Pancreas (tissue), 10 donors: ENCODE data around the gene ZC3H18. TPM values are rescaled to one million over a fixed set of nuclear protein-coding genes. Genes with fewer than 3 reads are reported as not detected.

Experiments
- ATAC-seq, 4 donors: fragments of 200-7000 bp; cut with Tn5 transposase; one replicate each; pipeline versions ENCODE4 v1.8.0 to v1.9.1; 2020; ENCODE audit warnings: mild to moderate bottlenecking in 4 of 4, moderate library complexity in 4 of 4
- DNase-seq, 6 donors: peaks; one replicate each; pipeline ENCODE4 v3.0.0-alpha.2; 2020
- FAIRE-seq: peaks from 2 replicates; lab custom pipeline; 2012; peaks lifted over from hg19 to GRCh38; lab: Jason Lieb, UNC
- H3K27ac ChIP-seq, 4 donors: fragments of 200-600 bp; sonication (generic); 1 replicate in 3 of 4; 2 replicates in 1 of 4; pipeline versions ENCODE4 v1.5.0 to v1.8.0; 2020
- H3K27me3 ChIP-seq, 4 donors: fragments of 200-600 bp; one replicate each; pipeline ENCODE4 v1.8.0; 2021
- H3K36me3 ChIP-seq, 3 donors: fragments of 200-600 bp; sonication (generic) in 1 of 3; one replicate each; pipeline versions ENCODE4 v1.5.0 to v1.8.0; 2020 to 2021
- H3K4me1 ChIP-seq, 3 donors: fragments of 200-600 bp; one replicate each; pipeline ENCODE4 v1.8.0; 2021
- H3K4me3 ChIP-seq, 4 donors: fragments of 200-600 bp; sonication (generic) in 2 of 4; one replicate each; pipeline versions ENCODE4 v1.5.0 to v1.8.0; 2020 to 2021
- H3K9me3 ChIP-seq, 4 donors: fragments of 200-600 bp; one replicate each; pipeline ENCODE4 v1.8.0; 2021
- CTCF ChIP-seq, 4 donors: fragments of 200-600 bp; sonication (generic) in 3 of 4; IDR thresholded peaks; one replicate each; pipeline versions ENCODE4 v1.5.0 to v1.8.0; 2021; ENCODE audit warnings: antibody characterized with exemption in 4 of 4
- WGBS, 2 donors: extraction: QIAGEN DNeasy Blood & Tissue Kit; methylation state at CpG; one replicate each; pipeline ENCODE4 v1.1.7; 2013; 5-methylcytosine and 5-hydroxymethylcytosine counted together
- intact Hi-C, 3 donors: fragments of 100-400 bp; cut with DNase I; formaldehyde crosslinking; loops; one replicate each; pipeline versions ENCODE4 v1.11.1 to v1.14.2; 2022
- polyA plus RNA-seq, 2 donors: library from polyadenylated mRNA; stranded (reverse); fragments of 200-250 nt; gene quantifications; one replicate each; pipeline ENCODE4 v1.2.3, GENCODE V29; 2013
- total RNA-seq, 6 donors: library from RNA; stranded (reverse); fragmentation: NEBNext Ultra II Directional in 4 of 6; extraction: Animal tissue kit (Norgen Biotek cat#: 25700) in 4 of 6; gene quantifications; one replicate each; pipeline versions ENCODE4 v1.2.1 to v1.2.4, GENCODE V29; 2021 to 2023
- donor health status: healthy with polysubstance abuse.
- donor health status: DM: no; HTN: no; CAD: no; lungs with moderate emphysema.
- donor health status: DM: no; HTN: no; CAD: no.
- donor health status: control.
- donor health status: control.
- donor health status: Bipolar disorder and iron deficiency.
- donor health status: DM: yes; HTN: yes; CAD: no.
- donor health status: DM: no; HTN: no; CAD: no.
- donor health status: DM: no; HTN: no; CAD: no.
- donor health status: DM: yes; HTN: yes; CAD: no.

ZC3H18 gene
- total and polyA plus RNA-seq, 8 donors: 12.2 to 27.6 (median 16.8) TPM

- H3K36me3 ChIP-seq: no peaks in the 10 kb centered on the region
- H3K4me3 ChIP-seq: no peak overlapping the region
- FAIRE-seq: no peak
- H3K27ac ChIP-seq: no peak overlapping the region
- ATAC-seq: no peak
- no peak for DNase-seq
- no peaks in the 10 kb centered on the region for H3K9me3 ChIP-seq
- intact Hi-C loops: no loop called here
- no peak for TF ChIP-seq CTCF (IDR thresholded peaks at IDR 0.05)
- H3K27me3 ChIP-seq: no peaks in the 10 kb centered on the region
- no peaks in the 10 kb centered on the region for H3K4me1 ChIP-seq
- 88 to 91% methylated on average over 25 of the region's 25 CpGs for WGBS, 2 donors
Observed at GRCh38 chr16:88656291-88656980, 86.2 kb downstream of the ZC3H18 start.

GRCh38 chr16:88657371-88657770 is 87.2 kb downstream of the ZC3H18 start:
- Histone ChIP-seq H3K4me1 (peaks cover 0 to 5% (median 0%) of the 10 kb centered on the region in 3 donors), H3K9me3 (no peaks in the 10 kb centered on the region), H3K36me3 (no peaks in the 10 kb centered on the region), H3K4me3 (no peak overlapping the region), H3K27ac (no peak overlapping the region), H3K27me3 (no peaks in the 10 kb centered on the region)
- FAIRE-seq: no peak
- ATAC-seq: no peak
- TF ChIP-seq CTCF (IDR thresholded peaks at IDR 0.05): no peak
- WGBS, 2 donors: 92 to 93% methylated on average over 12 to 19 of the region's 19 CpGs
- peak in 1 of 6 donors; percentile 71 for DNase-seq
- intact Hi-C loops: no loop called here

- ATAC-seq (no peak), DNase-seq (no peak), FAIRE-seq (no peak)
- H3K9me3 ChIP-seq: no peaks in the 10 kb centered on the region
- TF ChIP-seq CTCF (IDR thresholded peaks at IDR 0.05): no peak
- 86 to 92% methylated on average over 14 to 15 of the region's 15 CpGs for WGBS, 2 donors
- H3K4me1 ChIP-seq: peaks cover 0 to 5% (median 0%) of the 10 kb centered on the region in 3 donors
- intact Hi-C loops: no loop called here
- no peak overlapping the region for H3K27ac ChIP-seq
- no peaks in the 10 kb centered on the region for H3K27me3 ChIP-seq
- H3K36me3 ChIP-seq: no peaks in the 10 kb centered on the region
- H3K4me3 ChIP-seq: no peak overlapping the region
Observed at GRCh38 chr16:88658714-88659113, 88.5 kb downstream of the ZC3H18 start.

GRCh38 chr16:88659160-88659559 is 89.0 kb downstream of the ZC3H18 start:
- 90 to 95% methylated on average over 25 of the region's 25 CpGs for WGBS, 2 donors
- intact Hi-C loops: no loop called here
- Histone ChIP-seq H3K4me1 (peaks cover 0 to 5% (median 4%) of the 10 kb centered on the region in 3 donors), H3K36me3 (no peaks in the 10 kb centered on the region), H3K27ac (no peak overlapping the region), H3K4me3 (no peak overlapping the region), H3K27me3 (no peaks in the 10 kb centered on the region), H3K9me3 (no peaks in the 10 kb centered on the region)
- ATAC-seq (no peak), DNase-seq (no peak), FAIRE-seq (no peak)
- no peak for TF ChIP-seq CTCF (IDR thresholded peaks at IDR 0.05)

- Histone ChIP-seq H3K9me3 (no peaks in the 10 kb centered on the region), H3K4me3 (no peak overlapping the region), H3K4me1 (peaks cover 0 to 17% (median 5%) of the 10 kb centered on the region in 3 donors), H3K27me3 (no peaks in the 10 kb centered on the region), H3K36me3 (no peaks in the 10 kb centered on the region), H3K27ac (no peak overlapping the region)
- intact Hi-C loops: no loop called here
- FAIRE-seq (no peak), ATAC-seq (no peak), DNase-seq (no peak)
- TF ChIP-seq CTCF (IDR thresholded peaks at IDR 0.05): no peak
- WGBS, 2 donors: 81 to 84% methylated on average over 10 of the region's 10 CpGs
Observed at GRCh38 chr16:88661468-88661867, 91.3 kb downstream of the ZC3H18 start.
